H9 (cell line): ENCODE data around the gene ASCL1. TPM values are rescaled to one million over a fixed set of nuclear protein-coding genes. Genes with fewer than 3 reads are reported as not detected.
A peak's percentile ranks its signal among the peaks of the same experiment; 100 is the strongest.

Experiments
- DNase-seq: peaks from one replicate; pipeline ENCODE4 v3.0.0-alpha.2; 2017
- H2AFZ ChIP-seq: one replicate; pipeline ENCODE4 v1.6.1; 2013; ENCODE audit warnings: mild to moderate bottlenecking, low read length, control low read depth, moderate library complexity
- H2AK5ac ChIP-seq: 2 replicates; pipeline ENCODE4 v1.6.1; 2013; ENCODE audit warnings: low read length, control low read depth, mixed read lengths; ENCODE audit not compliant: insufficient read length
- H2BK120ac ChIP-seq: one replicate; pipeline ENCODE4 v1.6.1; 2013; ENCODE audit warnings: low read depth, mild to moderate bottlenecking, low read length, control low read depth, inconsistent platforms; ENCODE audit not compliant: poor library complexity, severe bottlenecking
- H2BK12ac ChIP-seq: 2 replicates; pipeline ENCODE4 v1.6.1; 2013; ENCODE audit warnings: low read length, control low read depth, mixed read lengths, low read depth; ENCODE audit not compliant: insufficient read length
- H2BK15ac ChIP-seq: 2 replicates; pipeline ENCODE4 v1.6.1; 2013; ENCODE audit warnings: low read depth, low read length, control low read depth
- H2BK20ac ChIP-seq: one replicate; pipeline ENCODE4 v1.6.1; 2013; ENCODE audit warnings: low read depth, mild to moderate bottlenecking, low read length, control low read depth, inconsistent platforms; ENCODE audit not compliant: poor library complexity, severe bottlenecking
- H2BK5ac ChIP-seq: 2 replicates; pipeline ENCODE4 v1.6.1; 2013; ENCODE audit warnings: low read length, control low read depth, mixed read lengths; ENCODE audit not compliant: insufficient read length
- H3K14ac ChIP-seq: 2 replicates; pipeline ENCODE4 v1.6.1; 2013; ENCODE audit warnings: low read length, control low read depth; ENCODE audit not compliant: insufficient read depth
- H3K18ac ChIP-seq: 2 replicates; pipeline ENCODE4 v1.6.1; 2013; ENCODE audit warnings: low read depth, mild to moderate bottlenecking, mixed read lengths, low read length, control low read depth; ENCODE audit not compliant: insufficient read length
- H3K23ac ChIP-seq: 2 replicates; pipeline ENCODE4 v1.6.1; 2013; ENCODE audit warnings: low read length, control low read depth, mixed read lengths, low read depth; ENCODE audit not compliant: insufficient read length
- H3K23me2 ChIP-seq: 2 replicates; pipeline ENCODE4 v1.6.1; 2013; ENCODE audit warnings: low read depth, mild to moderate bottlenecking, mixed read lengths, low read length, control low read depth; ENCODE audit not compliant: insufficient read length, poor library complexity, severe bottlenecking
- H3K27ac ChIP-seq: 2 replicates; pipeline ENCODE4 v1.5.1; 2013; ENCODE audit warnings: low read length, control low read depth, mixed read lengths, low read depth; ENCODE audit not compliant: insufficient read length
- H3K27me3 ChIP-seq: 2 replicates; pipeline ENCODE4 v1.6.1; 2013; ENCODE audit warnings: low read length, control low read depth, inconsistent platforms; ENCODE audit not compliant: insufficient read depth
- H3K4ac ChIP-seq: 2 replicates; pipeline ENCODE4 v1.6.1; 2013; ENCODE audit warnings: low read depth, mild to moderate bottlenecking, control low read depth, inconsistent platforms, low read length, moderate library complexity
- H3K4me1 ChIP-seq: 2 replicates; pipeline ENCODE4 v1.6.1; 2013; ENCODE audit warnings: low read length, control low read depth, inconsistent platforms; ENCODE audit not compliant: insufficient read depth
- H3K4me2 ChIP-seq: 2 replicates; pipeline ENCODE4 v1.6.1; 2013; ENCODE audit warnings: low read length, control low read depth, mixed read lengths; ENCODE audit not compliant: insufficient read length, insufficient read depth
- H3K56ac ChIP-seq: 2 replicates; pipeline ENCODE4 v1.6.1; 2013; ENCODE audit warnings: low read depth, mild to moderate bottlenecking, mixed read lengths, low read length, control low read depth; ENCODE audit not compliant: insufficient read length
- H3K79me1 ChIP-seq: 2 replicates; pipeline ENCODE4 v1.6.1; 2013; ENCODE audit warnings: low read depth, mild to moderate bottlenecking, moderate library complexity, low read length, control low read depth, inconsistent platforms; ENCODE audit not compliant: insufficient read depth, poor library complexity, severe bottlenecking
- H3K79me2 ChIP-seq: 2 replicates; pipeline ENCODE4 v1.6.1; 2013; ENCODE audit warnings: low read length, control low read depth, inconsistent platforms; ENCODE audit not compliant: insufficient read depth
- H3K9ac ChIP-seq: 2 replicates; pipeline ENCODE4 v1.6.1; 2013; ENCODE audit warnings: low read length, control low read depth, mixed read lengths; ENCODE audit not compliant: insufficient read length; ENCODE audit errors: extremely low read depth
- H3K9me3 ChIP-seq: one replicate; pipeline ENCODE4 v1.6.1; 2013; ENCODE audit warnings: low read depth, low read length, inconsistent platforms; ENCODE audit not compliant: control insufficient read depth
- H3T11ph ChIP-seq: one replicate; pipeline ENCODE4 v1.6.1; 2013; ENCODE audit warnings: mild to moderate bottlenecking, low read length, control low read depth, inconsistent platforms
- H4K20me1 ChIP-seq: one replicate; pipeline ENCODE4 v1.6.1; 2013; ENCODE audit not compliant: control insufficient read depth, insufficient read length, insufficient read depth
- H4K5ac ChIP-seq: 2 replicates; pipeline ENCODE4 v1.6.1; 2013; ENCODE audit warnings: low read depth, mild to moderate bottlenecking, mixed read lengths, low read length, control low read depth; ENCODE audit not compliant: insufficient read length
- H4K8ac ChIP-seq: replicated peaks from 2 replicates; pipeline ENCODE4 v1.6.1; 2013; ENCODE audit warnings: low read length, control low read depth, mixed read lengths, low read depth; ENCODE audit not compliant: insufficient read length
- H4K91ac ChIP-seq: 2 replicates; pipeline ENCODE4 v1.6.1; 2013; ENCODE audit warnings: low read depth, mild to moderate bottlenecking, moderate library complexity, mixed read lengths, low read length, control low read depth; ENCODE audit not compliant: insufficient read length
- H3K27ac Mint-ChIP-seq, 3 experiments: 2 replicates in 2 of 3; 3 replicates in 1 of 3; pipeline ENCODE4 v1.8.0; 2020 to 2021; ENCODE audit warnings: mixed read lengths in 3 of 3, mild to moderate bottlenecking in 1 of 3, moderate library complexity in 1 of 3
- H3K27me3 Mint-ChIP-seq: 2 replicates; pipeline ENCODE4 v1.8.0; 2021; ENCODE audit warnings: low read depth, mild to moderate bottlenecking, moderate library complexity, mixed read lengths
- H3K36me3 Mint-ChIP-seq, 3 experiments: 2 replicates in 2 of 3; 3 replicates in 1 of 3; pipeline ENCODE4 v1.8.0; 2020 to 2021; ENCODE audit warnings: low read depth in 3 of 3, mixed read lengths in 3 of 3; ENCODE audit not compliant: insufficient read depth in 1 of 3
- H3K4me1 Mint-ChIP-seq, 2 experiments: 2 replicates each; pipeline ENCODE4 v1.8.0; 2020; ENCODE audit warnings: mixed read lengths in 2 of 2
- H3K4me3 Mint-ChIP-seq, 2 experiments: 2 replicates in 1 of 2; 3 replicates in 1 of 2; pipeline ENCODE4 v1.8.0; 2020 to 2021; ENCODE audit warnings: mild to moderate bottlenecking in 2 of 2, mixed read lengths in 2 of 2, moderate library complexity in 1 of 2
- H3K9me3 Mint-ChIP-seq, 2 experiments: 2 replicates in 1 of 2; 3 replicates in 1 of 2; pipeline ENCODE4 v1.8.0; 2020; ENCODE audit warnings: mild to moderate bottlenecking in 2 of 2, mixed read lengths in 2 of 2, moderate library complexity in 1 of 2
- CTCF ChIP-seq: fragments of 200-600 bp; sonication (generic); conservative IDR thresholded peaks from 3 replicates; pipeline ENCODE4 v1.8.0; 2021; ENCODE audit warnings: antibody characterized with exemption, mild to moderate bottlenecking
- WGBS: extraction: QIAGEN DNeasy Blood & Tissue Kit; methylation state at CpG from one replicate; pipeline ENCODE4 v1.1.7; 2013; ENCODE audit warnings: missing lambda C conversion rate, low lambda C conversion rate, mixed read lengths; ENCODE audit not compliant: insufficient read length; ENCODE audit errors: extremely low coverage; 5-methylcytosine and 5-hydroxymethylcytosine counted together
- total RNA-seq: library from RNA; stranded (reverse); gene quantifications from 2 replicates; pipeline ENCODE4 v1.2.1, GENCODE V29; 2021

The ASCL1 gene
- total RNA-seq, 1 experiment from 2014 or later, result not detected

- Mint-ChIP-seq H3K4me1 (peaks cover 48 to 56% of the 10 kb centered on the region in 2 experiments), H3K27me3 (0 out of 2 replicates have a peak, but pooled peaks cover 4% of the 10 kb centered on the region), H3K36me3 (peaks cover 6 to 16% (median 12%) of the 10 kb centered on the region in 3 experiments), H3K27ac (0 out of 7 replicates have a peak overlapping the region, but pooled peaks of 1 of the 3 experiments have one; percentile 12), H3K4me3 (no peak overlapping the region), H3K9me3 (peaks cover 7 to 22% of the 10 kb centered on the region in 2 experiments; a peak in 4 of 5 replicates)
- H2BK15ac ChIP-seq, result no peak overlapping the region
- no peak for TF ChIP-seq CTCF
- H4K20me1 ChIP-seq, result no peaks in the 10 kb centered on the region
- H3K23me2 ChIP-seq, result no peaks in the 10 kb centered on the region
- H3T11ph ChIP-seq, result no peak overlapping the region
- H2BK20ac ChIP-seq, result no peak overlapping the region
- H4K8ac ChIP-seq, result no peak overlapping the region
- peaks cover 2% of the 10 kb centered on the region; the same call in 1 of the 2 replicates for H3K4me1 ChIP-seq
- H4K5ac ChIP-seq, result no peak overlapping the region
- H3K14ac ChIP-seq, result no peak overlapping the region
- H3K9ac ChIP-seq, result no peak overlapping the region
- no CpG with 5 or more reads among the region's 1 CpG for WGBS
- H2BK12ac ChIP-seq, result no peak overlapping the region
- H3K27me3 ChIP-seq, result no peaks in the 10 kb centered on the region
- no peak overlapping the region for H2BK5ac ChIP-seq
- no peak overlapping the region for H3K4me2 ChIP-seq
- H4K91ac ChIP-seq, result no peak overlapping the region
- no peak overlapping the region for H3K4ac ChIP-seq
- DNase-seq, result no peak
- no peak overlapping the region for H3K18ac ChIP-seq
- H3K56ac ChIP-seq, result no peak overlapping the region
- no peak overlapping the region for H3K23ac ChIP-seq
- H2AFZ ChIP-seq, result no peak overlapping the region
- no peak overlapping the region for H2BK120ac ChIP-seq
- no peak overlapping the region for H2AK5ac ChIP-seq
- no peaks in the 10 kb centered on the region for H3K79me1 ChIP-seq
- no peak overlapping the region for H3K27ac ChIP-seq
- H3K79me2 ChIP-seq, result no peaks in the 10 kb centered on the region
- H3K9me3 ChIP-seq, result no peaks in the 10 kb centered on the region
These were observed 24.3 kb upstream of the ASCL1 start for GRCh38 chr12:102933168-102933567.
